Hair follicular keratinocyte (primary cell): ENCODE data around the gene FUNDC2. TPM values are rescaled to one million over a fixed set of nuclear protein-coding genes. Genes with fewer than 3 reads are reported as not detected.

Source experiments
- total RNA-seq: library from RNA; depleted of rRNA; stranded (reverse); fragments of >200 nt; gene quantifications from 2 replicates; pipeline ENCODE4 v1.2.3, GENCODE V29; 2015

The FUNDC2 gene, protein sequence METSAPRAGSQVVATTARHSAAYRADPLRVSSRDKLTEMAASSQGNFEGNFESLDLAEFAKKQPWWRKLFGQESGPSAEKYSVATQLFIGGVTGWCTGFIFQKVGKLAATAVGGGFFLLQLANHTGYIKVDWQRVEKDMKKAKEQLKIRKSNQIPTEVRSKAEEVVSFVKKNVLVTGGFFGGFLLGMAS
- 39.1 and 47.0 TPM in 2 replicates for total RNA-seq

DNA sequence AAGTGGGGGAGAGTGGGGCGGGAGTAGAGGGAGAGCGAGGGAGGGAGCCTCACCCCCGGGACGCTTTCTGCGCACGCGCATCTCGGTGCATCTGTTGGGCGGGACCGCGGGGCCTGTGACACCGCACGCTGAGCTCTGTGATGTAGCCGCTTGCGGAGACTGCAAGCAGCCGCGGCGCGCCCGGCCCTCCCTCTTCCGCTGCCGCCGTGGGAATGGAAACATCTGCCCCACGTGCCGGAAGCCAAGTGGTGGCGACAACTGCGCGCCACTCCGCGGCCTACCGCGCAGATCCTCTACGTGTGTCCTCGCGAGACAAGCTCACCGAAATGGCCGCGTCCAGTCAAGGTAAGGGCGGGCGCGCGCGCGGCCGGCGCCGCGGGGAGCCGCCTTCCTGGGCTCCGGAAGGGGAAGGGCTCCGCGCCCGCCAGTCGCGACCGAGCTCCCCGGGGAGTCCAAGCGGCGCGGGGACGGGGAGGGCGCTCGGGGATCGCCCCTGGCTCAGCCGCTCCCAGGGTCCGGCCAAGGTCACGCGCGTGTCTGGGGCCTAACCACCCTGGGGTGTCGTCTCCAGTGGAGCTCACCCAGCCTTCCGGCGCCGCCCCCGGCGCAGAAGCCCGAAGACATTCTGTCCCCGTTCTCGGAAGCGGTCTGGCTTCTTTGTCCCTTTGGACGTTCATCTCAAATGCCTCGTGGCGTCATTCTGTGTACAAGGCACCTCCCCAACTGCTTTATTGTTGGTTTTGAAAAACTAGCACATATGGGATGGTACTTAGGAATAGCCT, at the start of gene FUNDC2:
Gene FUNDC2 (plus strand): TSS at position 118 of the 782 bp plus-strand sequence. CDS start 95 bp downstream, at position 213.

DNA sequence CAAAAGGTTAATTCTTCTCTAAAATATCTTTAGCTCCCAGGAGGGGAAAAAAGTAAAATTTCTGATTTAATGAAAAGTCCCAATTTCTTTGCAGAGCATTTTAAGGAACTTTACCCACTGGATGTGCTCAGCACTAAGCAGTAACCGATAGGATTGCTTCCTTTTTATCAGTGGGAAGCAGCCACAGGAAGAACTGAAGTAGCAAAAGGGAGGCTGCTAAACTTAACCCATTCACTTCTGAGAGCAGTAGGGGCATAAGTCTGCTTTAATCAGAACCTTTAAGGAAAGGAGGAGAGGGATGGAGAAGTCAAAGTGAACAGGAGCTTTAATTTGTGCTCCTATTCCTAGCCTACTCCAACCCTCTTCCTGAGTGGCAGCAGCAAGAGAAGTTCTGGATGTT, 4.1 kb upstream of the FUNDC2 start, which contains the start of gene F8:
Gene F8 (minus strand): TSS at position 139 of the 400 bp plus-strand sequence. CDS start 171 bp downstream, outside the sequence.

DNA sequence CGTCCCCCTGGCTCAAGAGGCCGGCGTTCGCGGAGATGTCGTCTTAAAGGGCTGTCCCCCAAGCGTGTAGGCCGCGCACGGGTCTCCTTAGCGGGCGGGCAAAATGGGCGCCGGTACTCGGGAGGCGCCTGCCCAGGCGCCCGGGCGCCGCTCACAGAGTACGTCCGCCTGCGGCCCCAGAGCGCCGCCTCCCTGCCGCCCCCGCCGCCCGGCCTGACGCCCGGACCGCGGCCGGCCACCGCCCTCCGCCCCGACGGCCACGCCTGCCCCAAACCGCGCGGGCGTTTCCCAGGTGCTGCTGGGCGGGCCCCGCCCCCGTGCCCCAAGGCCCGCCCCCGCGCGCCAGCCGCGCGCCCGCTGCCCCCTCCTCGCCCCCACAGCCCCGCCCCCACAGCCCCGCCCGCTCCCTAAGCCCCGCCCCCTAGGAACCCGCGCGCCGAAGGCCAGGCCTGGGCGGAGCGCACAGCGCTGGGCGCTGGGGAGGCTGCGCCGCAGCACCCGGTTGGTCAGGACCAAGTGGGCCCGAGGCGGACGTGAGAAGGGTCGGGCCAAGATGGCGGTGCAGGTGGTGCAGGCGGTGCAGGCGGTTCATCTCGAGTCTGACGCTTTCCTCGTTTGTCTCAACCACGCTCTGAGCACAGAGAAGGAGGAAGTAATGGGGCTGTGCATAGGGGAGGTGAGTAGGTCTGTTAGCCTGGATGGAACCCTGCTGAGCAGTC, 44.5 kb downstream of the FUNDC2 start, which contains the start of the genes BRCC3, CMC4 and MTCP1:
Gene BRCC3 (plus strand): TSS at position 534 of the 719 bp plus-strand sequence. CDS start 20 bp downstream, at position 554.
Gene CMC4 (minus strand): TSS at position 162 of the 719 bp plus-strand sequence. CDS start 7,113 bp downstream, outside the sequence.
Gene MTCP1 (minus strand): TSS at position 162 of the 719 bp plus-strand sequence. CDS start 5,126 bp downstream, outside the sequence.

Other genes with a start within 250 kb of the FUNDC2 start
- gene MPP1, start 221.4 kb upstream of the FUNDC2 start, total RNA-seq: 3.2 and 6.2 TPM in 2 replicates
- not detected in 2 replicates for gene SMIM9, start 192.2 kb upstream of the FUNDC2 start, total RNA-seq
- gene F8A1, start 140.5 kb upstream of the FUNDC2 start, total RNA-seq: 2.4 TPM in 1 of 2 replicates, not detected in the other
- gene F8, start 4.1 kb upstream of the FUNDC2 start, total RNA-seq: 0.04 and 1.2 TPM in 2 replicates
- gene CMC4, start 44.3 kb downstream of the FUNDC2 start, total RNA-seq: 17.2 and 20.3 TPM in 2 replicates
- gene MTCP1, start 44.3 kb downstream of the FUNDC2 start, total RNA-seq: 1.6 and 5.5 TPM in 2 replicates
- gene BRCC3, start 44.7 kb downstream of the FUNDC2 start, total RNA-seq: 9.6 and 9.9 TPM in 2 replicates
- 50.2 and 68.5 TPM in 2 replicates for gene VBP1, start 189.6 kb downstream of the FUNDC2 start, total RNA-seq
- gene RAB39B, start 237.6 kb downstream of the FUNDC2 start, total RNA-seq: 0.30 and 1.8 TPM in 2 replicates